ENCODE data around the gene ECHS1. TPM values are rescaled to one million over a fixed set of nuclear protein-coding genes. Genes with fewer than 3 reads are reported as not detected.

Gene ECHS1
- total RNA-seq, result 62.6 and 88.2 TPM in 2 replicates

DNA sequence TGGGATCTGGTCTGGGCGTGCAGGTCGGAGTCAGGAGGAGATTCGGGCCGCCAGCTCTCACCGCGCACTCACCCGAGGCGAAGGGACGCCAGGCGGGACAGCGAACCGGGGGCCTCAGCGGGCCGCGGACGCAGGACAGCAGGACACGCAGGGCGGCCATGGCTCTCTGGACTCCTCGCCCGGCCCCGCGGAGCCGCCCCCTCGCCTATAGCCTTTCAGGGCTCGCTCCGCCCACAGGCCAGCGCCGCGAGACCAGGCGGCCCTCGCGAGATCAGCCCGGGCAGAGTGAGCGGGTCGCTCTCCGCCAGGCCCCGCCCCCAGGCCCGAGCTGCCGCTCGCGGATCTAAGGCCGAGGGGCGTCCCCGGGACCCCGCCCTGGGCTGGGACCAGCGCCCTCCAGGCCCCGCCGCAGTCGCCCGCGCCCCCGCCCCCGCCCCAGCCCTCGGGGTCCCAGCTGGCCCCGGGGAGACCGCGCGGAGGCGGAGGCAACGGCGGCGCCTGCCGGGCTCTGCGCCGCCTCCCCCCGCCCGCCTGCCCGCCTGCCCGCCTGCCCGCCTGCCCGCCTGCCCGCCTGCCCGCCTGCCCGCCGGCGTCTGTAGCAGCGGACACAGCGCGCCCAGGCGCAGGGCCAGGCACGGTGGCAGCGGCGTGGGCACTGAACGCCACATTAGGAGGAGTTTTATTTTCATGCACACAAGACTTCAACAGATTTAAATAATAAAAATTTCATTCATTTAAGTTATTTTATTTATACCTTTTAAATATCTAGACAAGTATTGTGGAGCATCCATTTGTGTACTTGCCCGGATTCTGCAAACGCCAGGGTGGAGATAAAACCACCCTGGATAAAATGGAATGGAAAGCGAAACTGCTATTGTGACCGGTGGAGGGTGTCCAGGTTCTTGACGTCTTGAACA, at the start of gene ECHS1:
Gene ECHS1 (minus strand): TSS at position 181 of the 917 bp plus-strand sequence. CDS start 21 bp downstream, at position 160.

DNA sequence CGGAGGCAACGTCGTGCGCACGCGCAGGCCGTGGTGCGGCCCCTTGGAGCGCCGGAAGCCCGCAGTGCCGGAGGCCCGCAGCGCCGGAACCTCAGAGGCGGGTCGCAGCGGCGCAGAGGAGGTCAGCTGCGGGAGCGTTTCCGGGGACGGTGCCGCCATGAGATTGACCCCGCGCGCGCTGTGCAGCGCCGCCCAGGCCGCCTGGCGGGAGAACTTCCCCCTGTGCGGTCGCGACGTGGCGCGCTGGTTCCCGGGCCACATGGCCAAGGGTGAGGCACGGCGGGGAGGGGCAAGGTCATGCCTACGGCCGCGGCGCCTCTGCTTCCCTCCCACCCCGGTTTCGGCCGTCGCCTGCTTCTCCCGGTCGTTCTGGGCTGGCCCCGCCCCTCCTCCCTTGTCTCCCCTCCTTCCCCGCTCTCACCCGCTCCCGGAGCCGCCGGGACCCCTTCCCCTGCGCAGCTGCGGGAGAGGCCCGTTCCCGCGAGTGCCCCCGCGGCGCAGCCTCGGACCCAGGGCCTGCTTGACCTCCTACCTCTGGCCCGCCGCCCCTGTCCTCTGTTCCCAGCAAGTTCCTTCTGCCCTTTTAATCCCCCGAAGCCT, 21.0 kb upstream of the ECHS1 start, which contains the start of gene MTG1:
Gene MTG1 (plus strand): TSS at position 94 of the 600 bp plus-strand sequence. CDS start 64 bp downstream, at position 158.

DNA sequence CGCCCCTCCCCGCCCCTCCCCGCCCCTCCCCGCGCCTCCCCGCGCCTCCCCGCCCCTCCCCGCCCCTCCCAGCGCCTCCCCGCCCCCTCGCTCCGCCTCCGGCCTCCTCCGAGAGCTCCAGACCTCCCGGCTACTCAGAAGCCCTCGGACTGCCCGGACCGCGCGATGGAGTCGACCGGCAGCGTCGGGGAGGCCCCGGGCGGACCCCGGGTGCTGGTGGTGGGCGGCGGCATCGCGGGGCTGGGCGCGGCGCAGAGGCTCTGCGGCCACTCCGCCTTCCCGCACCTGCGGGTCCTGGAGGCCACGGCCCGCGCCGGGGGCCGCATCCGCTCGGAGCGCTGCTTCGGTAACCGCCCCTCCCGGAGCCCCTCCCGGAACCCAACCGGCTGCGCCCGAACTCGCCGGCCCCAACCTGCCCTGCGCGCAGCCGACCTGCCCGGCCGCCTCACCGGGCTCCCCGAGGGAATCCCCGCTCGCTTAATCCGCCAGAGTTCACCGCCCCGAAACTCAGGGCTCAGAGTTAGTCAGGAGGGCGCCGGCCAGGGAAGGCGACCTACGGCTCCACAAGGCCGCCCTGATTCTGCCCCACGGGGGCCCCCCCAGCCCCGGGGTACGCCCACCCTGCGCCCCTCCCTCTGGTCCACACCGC, 6.1 kb upstream of the ECHS1 start, which contains the start of gene PAOX:
Gene PAOX (plus strand): TSS at position 111 of the 649 bp plus-strand sequence. CDS start 55 bp downstream, at position 166.

DNA sequence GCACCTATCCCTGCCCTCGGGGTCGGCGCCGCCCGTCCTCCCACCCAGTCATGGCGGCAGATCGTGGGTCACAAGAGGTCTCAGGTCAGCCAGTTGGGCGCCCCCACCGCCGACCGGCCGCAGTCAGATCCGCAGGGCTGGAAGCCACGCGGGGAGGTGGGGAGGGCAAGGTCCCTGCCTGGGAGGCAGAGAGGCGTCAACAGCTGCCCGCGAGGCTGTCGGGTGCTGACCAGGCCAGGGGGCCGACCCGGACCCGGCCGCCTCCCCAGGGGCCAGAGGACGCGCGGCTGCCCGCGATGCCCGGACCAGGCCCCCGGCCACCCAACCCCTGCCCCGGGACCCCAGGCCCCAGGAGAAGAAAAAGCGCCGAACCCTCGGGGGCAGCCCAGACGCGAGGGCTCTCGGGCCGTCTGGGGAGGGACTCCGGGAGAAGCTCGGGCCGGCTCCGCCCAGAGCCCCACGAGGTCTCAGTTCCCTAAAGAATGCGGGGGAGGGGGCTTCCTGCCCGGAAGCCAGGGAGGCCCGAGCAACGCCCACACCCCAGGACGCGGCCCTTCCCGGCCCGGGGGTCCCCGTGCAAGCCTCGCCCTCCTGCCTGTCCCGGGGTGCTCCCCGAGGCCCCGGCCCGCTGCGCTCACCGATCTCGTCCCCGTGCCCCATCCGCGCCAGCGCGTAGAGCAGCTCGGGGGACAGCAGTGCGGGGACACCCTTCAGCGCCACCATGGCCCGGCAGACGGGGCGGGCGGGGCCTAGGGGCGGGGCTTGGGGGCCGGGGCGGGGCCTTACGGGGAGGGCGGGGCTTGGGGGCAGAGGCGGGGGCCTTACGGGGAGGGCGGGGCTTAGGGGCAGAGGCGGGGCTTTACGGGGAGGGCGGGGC, 15.6 kb downstream of the ECHS1 start, which contains the start of gene FUOM:
Gene FUOM (minus strand): TSS at position 735 of the 877 bp plus-strand sequence. CDS start 12 bp downstream, at position 723.

DNA sequence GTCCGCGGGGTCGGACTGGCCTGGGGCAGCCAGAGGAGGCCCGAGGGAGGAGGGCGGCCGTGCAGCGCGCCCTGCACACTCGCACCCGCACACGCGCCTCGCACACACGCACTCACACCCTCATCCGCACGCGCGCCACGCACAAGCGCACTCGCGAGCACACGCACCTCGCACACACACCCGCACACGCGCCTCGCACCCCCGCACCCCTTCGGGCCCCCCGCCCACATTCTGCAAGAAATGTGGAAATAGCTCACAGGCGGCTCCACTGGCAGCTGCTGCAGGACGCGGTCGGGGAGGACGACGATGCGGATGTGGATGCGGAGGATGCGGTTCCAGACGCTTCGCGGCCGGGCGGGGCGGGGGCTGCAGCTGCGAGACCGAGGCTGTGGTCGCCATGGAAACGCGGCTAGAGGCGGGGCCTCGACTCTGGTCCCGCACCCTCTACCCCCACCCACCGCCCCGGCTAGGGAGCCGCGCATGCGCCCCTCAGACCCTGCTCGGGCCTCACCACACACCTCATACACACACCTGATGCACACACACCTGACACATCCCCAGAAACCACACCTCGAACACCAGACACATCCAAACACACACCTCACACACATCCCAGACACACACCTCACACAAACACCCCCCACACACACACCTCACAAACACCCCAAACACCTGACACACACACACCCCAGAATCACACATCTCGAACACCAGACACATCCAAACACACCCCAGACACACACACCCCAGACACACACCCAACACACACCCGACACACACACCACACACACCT, 36.4 kb downstream of the ECHS1 start, which contains the start of gene CALY:
Gene CALY (minus strand): TSS at position 320 of the 793 bp plus-strand sequence. CDS start 7,907 bp downstream, outside the sequence.

Other genes with a start within 250 kb of the ECHS1 start
- 0.19 and 0.85 TPM in 2 replicates for gene KNDC1, start 213.1 kb downstream of the ECHS1 start, total RNA-seq
- gene UTF1, start 143.1 kb downstream of the ECHS1 start, total RNA-seq, result not detected in 2 replicates
- gene VENTX, start 135.5 kb downstream of the ECHS1 start, total RNA-seq, result not detected in 2 replicates
- 0.85 and 1.3 TPM in 2 replicates for gene ADAM8, start 96.5 kb downstream of the ECHS1 start, total RNA-seq
- 39.2 and 83.8 TPM in 2 replicates for gene TUBGCP2, start 64.5 kb downstream of the ECHS1 start, total RNA-seq
- 13.2 and 38.5 TPM in 2 replicates for gene ZNF511, start 64.4 kb downstream of the ECHS1 start, total RNA-seq
- gene CALY, start 36.5 kb downstream of the ECHS1 start, total RNA-seq, result not detected in 2 replicates
- gene PRAP1, start 26.0 kb downstream of the ECHS1 start, total RNA-seq, result not detected in 2 replicates
- 10.7 and 15.5 TPM in 2 replicates for gene FUOM, start 15.3 kb downstream of the ECHS1 start, total RNA-seq
- 4.8 and 6.2 TPM in 2 replicates for gene PAOX, start 5.9 kb upstream of the ECHS1 start, total RNA-seq
- 20.9 and 34.5 TPM in 2 replicates for gene MTG1, start 20.8 kb upstream of the ECHS1 start, total RNA-seq
- 0.28 and 0.38 TPM in 2 replicates for gene SPRN, start 51.3 kb upstream of the ECHS1 start, total RNA-seq
- gene SCART1, start 80.6 kb upstream of the ECHS1 start, total RNA-seq, result 0.77 and 1.1 TPM in 2 replicates
- 0.19 and 0.28 TPM in 2 replicates for gene CYP2E1, start 154.0 kb upstream of the ECHS1 start, total RNA-seq
- gene SYCE1, start 192.2 kb upstream of the ECHS1 start, total RNA-seq, result 0.19 TPM in 1 of 2 replicates, not detected in the other